GM10266 (cell line): Measurements from ENCODE around the gene ATXN7L2.

Experiments
- DNase-seq: peaks from one replicate; pipeline ENCODE4 v3.0.0; 2012; ENCODE audit errors: extremely low spot score
- CTCF ChIP-seq: IDR thresholded peaks from 2 replicates; pipeline ENCODE4 v1.5.1; 2012; ENCODE audit warnings: mild to moderate bottlenecking, low read depth; ENCODE audit not compliant: control insufficient read depth, insufficient read depth; ENCODE audit errors: missing control alignments

Gene ATXN7L2

GRCh38 chr1:109532365-109533136 lies 48.8 kb downstream of the ATXN7L2 start:
- TF ChIP-seq CTCF = peak; percentile 99
- DNase-seq = peak; percentile 82

DNA sequence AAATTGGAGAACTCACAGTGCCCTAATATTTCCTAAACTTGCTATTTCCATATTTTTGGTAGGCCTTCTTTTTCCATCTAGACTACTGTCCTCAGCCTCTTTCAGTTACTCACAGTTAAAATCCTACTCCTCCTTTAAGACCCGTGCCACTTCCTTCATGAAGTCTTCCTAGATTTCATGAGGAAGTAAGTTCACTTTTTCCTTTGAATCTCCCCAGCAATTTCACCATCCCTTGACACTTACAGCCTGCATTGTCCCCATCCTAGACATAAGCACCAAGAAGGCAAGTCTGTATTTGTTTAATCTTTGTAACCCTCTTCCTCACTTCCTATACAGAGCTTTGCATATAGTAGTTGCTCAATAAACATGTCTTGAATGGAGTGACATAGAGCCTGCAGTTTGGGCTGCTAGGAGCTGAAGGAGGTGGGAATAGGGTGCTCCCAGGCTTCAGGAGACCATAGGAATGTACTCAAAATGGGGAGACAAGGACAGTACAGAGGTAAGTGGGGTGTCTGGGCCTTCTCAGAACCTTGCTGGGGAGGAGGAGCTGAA lies 50.7 kb downstream of the ATXN7L2 start:
- TF ChIP-seq CTCF = no peak
- DNase-seq = no peak

GRCh38 chr1:109535481-109535880 lies 51.8 kb downstream of the ATXN7L2 start:
- no peak for TF ChIP-seq CTCF
- no peak for DNase-seq

GRCh38 chr1:109535971-109536491 lies 52.3 kb downstream of the ATXN7L2 start:
- no peak for DNase-seq
- TF ChIP-seq CTCF = no peak

DNA sequence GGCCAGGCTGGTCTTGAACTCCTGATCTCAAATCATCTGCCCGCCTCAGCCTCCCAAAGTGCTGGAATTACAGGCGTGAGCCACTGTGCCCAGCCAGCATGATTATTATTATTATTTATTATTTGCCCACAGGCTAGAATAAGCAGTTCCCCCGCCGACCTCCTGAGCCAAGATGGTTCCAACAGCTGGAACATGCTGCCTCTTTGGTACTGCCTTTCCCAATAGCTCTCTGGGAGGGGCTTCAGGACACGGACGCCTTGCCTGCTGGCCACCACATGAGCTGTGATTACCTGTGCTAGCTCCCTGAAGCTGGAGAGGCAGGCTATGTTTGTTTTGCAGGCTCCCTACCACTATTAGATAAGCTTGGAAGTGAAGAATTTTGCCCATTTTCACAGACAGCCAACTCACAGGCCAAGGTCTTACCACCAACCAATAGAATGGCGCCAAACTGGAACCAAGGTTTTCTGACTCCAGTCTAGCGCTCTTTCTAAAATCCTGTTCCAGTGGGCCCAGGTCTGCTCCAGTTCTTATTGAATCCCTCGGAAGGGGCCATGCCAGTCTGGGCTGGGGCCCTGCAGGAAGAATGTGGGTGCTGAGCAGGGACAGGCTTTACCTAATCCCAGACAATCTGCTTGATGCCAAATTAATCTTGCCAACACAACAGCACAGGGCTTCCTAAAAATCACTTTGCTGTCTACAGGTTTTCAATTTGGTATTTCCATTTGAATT lies 53.9 kb downstream of the ATXN7L2 start:
- DNase-seq = no peak
- no peak for TF ChIP-seq CTCF

DNA sequence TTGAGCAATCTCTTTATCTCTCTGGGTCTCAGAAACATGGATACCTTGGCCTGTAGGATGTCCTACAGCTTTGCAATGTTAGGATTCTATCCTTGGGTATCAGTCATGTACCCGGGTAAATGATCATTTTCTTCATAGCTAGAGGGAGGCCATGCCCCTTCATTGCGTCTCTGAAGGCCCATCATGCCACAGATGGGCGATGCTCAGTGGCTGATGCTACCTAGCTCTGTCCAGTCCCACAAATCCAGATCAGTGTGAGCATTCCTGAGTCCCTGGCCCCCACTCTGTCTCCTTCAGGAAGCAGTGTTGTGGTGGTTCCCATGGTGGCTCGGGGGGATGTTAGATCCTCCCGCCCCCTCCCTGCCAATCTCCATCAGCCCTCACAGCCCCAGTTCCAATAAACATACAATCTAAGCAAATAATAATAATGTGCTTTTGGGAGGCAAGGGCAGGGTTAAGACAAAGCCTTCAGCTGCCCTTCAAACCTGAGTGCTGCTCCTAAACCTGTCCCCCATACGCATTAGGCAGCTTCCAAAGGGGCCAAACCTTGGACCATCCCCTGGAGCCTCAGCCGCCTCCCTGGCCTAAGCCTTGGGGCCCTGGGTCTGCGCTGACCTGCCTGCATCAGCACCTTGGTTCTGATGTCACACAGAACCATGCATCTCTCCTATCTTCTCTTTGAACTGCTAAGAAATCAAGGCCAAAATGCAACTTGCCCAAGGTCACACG lies 55.3 kb downstream of the ATXN7L2 start:
- no peak for TF ChIP-seq CTCF
- DNase-seq = no peak
